Keratinocyte (primary cell): ENCODE data around the gene ATL2. TPM values are rescaled to one million over a fixed set of nuclear protein-coding genes. Genes with fewer than 3 reads are reported as not detected.

Source experiments
- DNase-seq: peaks from one replicate; pipeline ENCODE4 v3.0.0-alpha.2; 2011; ENCODE audit warnings: low read depth, missing footprints, low spot score
- FAIRE-seq: peaks from 2 replicates; lab custom pipeline; 2011; peaks lifted over from hg19 to GRCh38; lab: Jason Lieb, UNC
- H2AFZ ChIP-seq: 2 replicates; pipeline ENCODE4 v1.6.0; 2012; ENCODE audit warnings: low read length, control low read depth, inconsistent platforms; ENCODE audit not compliant: control insufficient read depth
- H3K27ac ChIP-seq: 2 replicates; pipeline ENCODE4 v1.5.1; 2011; ENCODE audit warnings: low read length; ENCODE audit not compliant: control insufficient read depth, insufficient read depth
- H3K27me3 ChIP-seq: 3 replicates; pipeline ENCODE4 v1.6.0; 2011; ENCODE audit warnings: low read length; ENCODE audit not compliant: control insufficient read depth, insufficient read depth; ENCODE audit errors: extremely low read depth
- H3K36me3 ChIP-seq, 2 experiments: 2 replicates in 1 of 2; 3 replicates in 1 of 2; pipeline ENCODE4 v1.5.1; 2011; ENCODE audit warnings: low read length in 2 of 2, mild to moderate bottlenecking in 1 of 2; ENCODE audit not compliant: control insufficient read depth in 2 of 2, insufficient read depth in 2 of 2; ENCODE audit errors: extremely low read depth in 1 of 2
- H3K4me1 ChIP-seq: 3 replicates; pipeline ENCODE4 v1.5.1; 2011; ENCODE audit warnings: low read length; ENCODE audit not compliant: control insufficient read depth, insufficient read depth; ENCODE audit errors: extremely low read depth
- H3K4me2 ChIP-seq: 3 replicates; pipeline ENCODE4 v1.6.0; 2011; ENCODE audit warnings: low read depth, low read length; ENCODE audit not compliant: control insufficient read depth, insufficient read depth; ENCODE audit errors: extremely low read depth
- H3K4me3 ChIP-seq, 3 experiments: fragments of 200-600 bp in 1 of 3; sonication (generic) in 1 of 3; 2 replicates in 2 of 3; 3 replicates in 1 of 3; pipeline ENCODE4 v1.5.1; 2011 to 2016; ENCODE audit warnings: low read length in 3 of 3, mild to moderate bottlenecking in 3 of 3, control low read depth in 2 of 3, inconsistent platforms in 1 of 3, low read depth in 1 of 3, mixed read lengths in 1 of 3, mixed run types in 1 of 3, moderate library complexity in 1 of 3; ENCODE audit not compliant: control insufficient read depth in 2 of 3, insufficient read depth in 2 of 3; ENCODE audit errors: extremely low read depth in 1 of 3
- H3K79me2 ChIP-seq: 2 replicates; pipeline ENCODE4 v1.6.0; 2012; ENCODE audit warnings: low read length; ENCODE audit not compliant: control insufficient read depth, insufficient read depth
- H3K9ac ChIP-seq: 3 replicates; pipeline ENCODE4 v1.6.0; 2011; ENCODE audit warnings: low read length; ENCODE audit not compliant: control insufficient read depth, insufficient read depth; ENCODE audit errors: extremely low read depth
- H3K9me1 ChIP-seq: 3 replicates; pipeline ENCODE4 v1.6.0; 2011; ENCODE audit warnings: low read length; ENCODE audit not compliant: control insufficient read depth, insufficient read depth; ENCODE audit errors: extremely low read depth
- H3K9me3 ChIP-seq: 2 replicates; pipeline ENCODE4 v1.5.1; 2012; ENCODE audit warnings: low read depth, low read length; ENCODE audit not compliant: control insufficient read depth
- H4K20me1 ChIP-seq: 3 replicates; pipeline ENCODE4 v1.6.0; 2011; ENCODE audit warnings: low read length; ENCODE audit not compliant: control insufficient read depth, insufficient read depth; ENCODE audit errors: extremely low read depth
- EZH2 ChIP-seq: IDR thresholded peaks from one replicate; pipeline ENCODE4 v1.6.1; 2012; ENCODE audit warnings: inconsistent platforms, mild to moderate bottlenecking, low read length, moderate library complexity
- dilution Hi-C: fragments of 300-500 bp; cut with MboI; formaldehyde crosslinking; loops from one replicate; pipeline ENCODE4 v1.7.0; 2020; ENCODE audit warnings: low sequenced_read_pairs; ENCODE audit not compliant: extremely low pct_ligation_motif_present
- polyA plus RNA-seq, 5 experiments: library from polyadenylated mRNA; depleted of rRNA in 3 of 5; stranded (reverse) in 3 of 5; stranded (forward) in 1 of 5; unstranded in 1 of 5; fragments of >200 nt; gene quantifications; 1 replicate in 1 of 5; 2 replicates in 3 of 5; 3 replicates in 1 of 5; pipeline versions ENCODE4 v1.2.1 to v1.2.3, GENCODE V29; 2011 to 2012; ENCODE audit warnings: missing spikeins in 2 of 5, low read depth in 1 of 5, low replicate concordance in 1 of 5
- TF ChIP-seq, protein P1 (sequence below), 3 experiments: IDR thresholded peaks in 1 of 3; conservative IDR thresholded peaks in 1 of 3; optimal IDR thresholded peaks in 1 of 3; 2 replicates in 2 of 3; 3 replicates in 1 of 3; pipeline versions ENCODE3 to v1.5.1; 2011; ENCODE audit warnings: low read length in 3 of 3, mild to moderate bottlenecking in 3 of 3, moderate library complexity in 2 of 3, control low read depth in 1 of 3, inconsistent platforms in 1 of 3; ENCODE audit not compliant: insufficient read depth in 2 of 3; ENCODE audit errors: extremely low read depth in 1 of 3

ATL2 gene
- polyA plus RNA-seq, 1 donor (not counting 4 experiments of a cell fraction or from before 2014, with no cell fraction given): 83.2 TPM

DNA sequence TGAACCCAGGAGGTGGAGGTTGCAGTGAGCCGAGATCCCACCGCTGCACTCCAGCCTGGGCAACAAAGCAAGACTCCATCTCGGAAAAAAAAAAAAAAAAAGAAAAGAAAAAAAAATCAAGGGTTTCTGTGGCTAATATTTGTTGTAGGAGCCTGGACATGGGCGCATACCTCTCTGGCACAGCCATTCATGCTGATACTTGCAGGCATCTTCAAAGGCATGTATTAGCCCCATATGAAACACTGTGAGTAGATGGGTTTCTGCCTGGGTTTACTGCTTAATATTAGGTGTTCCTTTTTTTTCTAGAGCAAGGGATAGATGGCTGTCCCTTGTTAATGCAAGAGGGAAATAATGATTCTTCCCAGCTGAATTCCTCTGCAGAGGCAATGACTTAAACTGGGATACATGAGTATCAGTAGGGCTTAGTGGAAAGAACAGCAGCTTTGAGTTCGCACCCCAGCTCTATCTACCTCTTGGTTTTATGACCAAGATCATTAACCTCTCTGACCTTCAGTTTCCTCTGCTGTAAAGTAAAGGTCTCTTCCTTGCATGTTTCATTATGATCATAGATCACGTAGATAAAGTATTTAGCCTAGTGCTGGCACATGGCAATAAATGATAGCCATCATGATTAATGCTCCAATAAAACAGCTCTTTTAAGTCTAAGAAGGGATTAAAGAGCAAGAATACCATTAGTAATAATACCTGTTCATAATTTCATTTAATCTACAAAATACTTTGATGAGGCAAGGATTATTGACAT, 4.5 kb upstream of the ATL2 start:
- TF ChIP-seq, protein P1, sequence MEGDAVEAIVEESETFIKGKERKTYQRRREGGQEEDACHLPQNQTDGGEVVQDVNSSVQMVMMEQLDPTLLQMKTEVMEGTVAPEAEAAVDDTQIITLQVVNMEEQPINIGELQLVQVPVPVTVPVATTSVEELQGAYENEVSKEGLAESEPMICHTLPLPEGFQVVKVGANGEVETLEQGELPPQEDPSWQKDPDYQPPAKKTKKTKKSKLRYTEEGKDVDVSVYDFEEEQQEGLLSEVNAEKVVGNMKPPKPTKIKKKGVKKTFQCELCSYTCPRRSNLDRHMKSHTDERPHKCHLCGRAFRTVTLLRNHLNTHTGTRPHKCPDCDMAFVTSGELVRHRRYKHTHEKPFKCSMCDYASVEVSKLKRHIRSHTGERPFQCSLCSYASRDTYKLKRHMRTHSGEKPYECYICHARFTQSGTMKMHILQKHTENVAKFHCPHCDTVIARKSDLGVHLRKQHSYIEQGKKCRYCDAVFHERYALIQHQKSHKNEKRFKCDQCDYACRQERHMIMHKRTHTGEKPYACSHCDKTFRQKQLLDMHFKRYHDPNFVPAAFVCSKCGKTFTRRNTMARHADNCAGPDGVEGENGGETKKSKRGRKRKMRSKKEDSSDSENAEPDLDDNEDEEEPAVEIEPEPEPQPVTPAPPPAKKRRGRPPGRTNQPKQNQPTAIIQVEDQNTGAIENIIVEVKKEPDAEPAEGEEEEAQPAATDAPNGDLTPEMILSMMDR (optimal IDR thresholded peaks at IDR 0.05 in 1 of 3, IDR thresholded peaks at IDR 0.05 in 1 of 3, conservative IDR thresholded peaks at IDR 0.05 in 1 of 3; ENCODE audit: extremely low read depth in 1 of 3, insufficient read depth in 2 of 3, low read length in 3 of 3): no peak
- TF ChIP-seq EZH2: no peak
- Histone ChIP-seq H3K9me1 (no peaks in the 10 kb centered on the region), H3K4me1 (peaks cover 13% of the 10 kb centered on the region), H3K27ac (no peak overlapping the region), H4K20me1 (no peaks in the 10 kb centered on the region), H3K9ac (no peak overlapping the region), H3K9me3 (no peaks in the 10 kb centered on the region), H2AFZ (no peak overlapping the region), H3K27me3 (no peaks in the 10 kb centered on the region), H3K36me3 (no peaks in the 10 kb centered on the region), H3K4me3 (no peak overlapping the region), H3K79me2 (peaks cover under 1% of the 10 kb centered on the region), H3K4me2 (peak overlapping the region; percentile 32)
- FAIRE-seq (no peak), DNase-seq (no peak)
- dilution Hi-C loops: no loop called here

DNA sequence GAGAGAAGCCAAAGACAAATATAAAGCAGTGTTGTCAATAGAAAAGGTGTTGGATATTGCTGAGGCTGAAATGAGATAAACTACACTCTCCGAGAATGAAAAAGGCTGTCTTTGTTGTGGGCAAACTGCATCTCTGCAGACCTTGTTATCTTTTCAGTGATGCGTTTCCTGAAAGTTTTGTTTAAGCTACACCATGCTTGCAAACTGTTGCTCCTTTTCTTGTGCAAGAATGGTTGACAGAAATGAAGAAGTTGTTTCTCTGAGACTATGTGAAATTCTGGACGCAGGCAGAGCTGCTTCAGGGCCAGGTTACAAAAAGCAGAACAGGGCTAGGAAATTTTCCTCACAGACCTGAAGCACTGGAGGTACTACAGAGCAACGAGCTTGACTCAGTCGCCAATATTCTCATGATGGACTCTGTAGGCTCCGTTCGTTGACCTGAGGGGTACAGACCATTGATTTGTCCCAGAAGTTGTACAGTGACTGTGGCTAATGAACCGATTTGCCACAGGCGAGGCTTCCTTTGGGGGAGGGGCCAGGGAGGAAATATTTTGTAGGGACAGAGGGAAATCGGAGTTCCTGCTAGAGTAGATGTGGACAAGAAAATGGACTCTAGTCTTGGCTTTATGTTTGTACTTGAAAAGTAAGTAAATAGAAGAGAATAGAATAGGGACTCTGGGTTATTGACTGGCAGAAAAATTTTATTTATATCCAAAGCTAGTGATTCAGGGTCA, 3.5 kb upstream of the ATL2 start:
- no peaks in the 10 kb centered on the region for H3K27me3 ChIP-seq
- H3K4me1 ChIP-seq: peaks cover 13% of the 10 kb centered on the region
- H3K79me2 ChIP-seq: peaks cover 10% of the 10 kb centered on the region
- H2AFZ ChIP-seq: no peak overlapping the region
- no peak for FAIRE-seq
- no peak overlapping the region for H3K9ac ChIP-seq
- no peak overlapping the region for H3K4me3 ChIP-seq
- no peaks in the 10 kb centered on the region for H3K36me3 ChIP-seq
- DNase-seq: no peak
- H4K20me1 ChIP-seq: no peaks in the 10 kb centered on the region
- TF ChIP-seq, protein P1 (optimal IDR thresholded peaks at IDR 0.05 in 1 of 3, IDR thresholded peaks at IDR 0.05 in 1 of 3, conservative IDR thresholded peaks at IDR 0.05 in 1 of 3; ENCODE audit: extremely low read depth in 1 of 3, insufficient read depth in 2 of 3, low read length in 3 of 3): no peak
- TF ChIP-seq EZH2: no peak
- H3K9me3 ChIP-seq: no peaks in the 10 kb centered on the region
- no peak overlapping the region for H3K27ac ChIP-seq
- no peaks in the 10 kb centered on the region for H3K9me1 ChIP-seq
- dilution Hi-C loops: no loop called here
- H3K4me2 ChIP-seq: no peak overlapping the region
